ENCODE measurements around the gene EPB41L4B.

The EPB41L4B gene

GRCh38 chr9:109316207-109316640 is 4.6 kb downstream of the EPB41L4B start:
- peaks cover 11% of the 10 kb centered on the region for H3K4me1 Mint-ChIP-seq
- ATAC-seq (ENCODE audit: low read depth) (no peak), DNase-seq (ENCODE audit: low spot score in 2 of 2) (no peak)
- H3K27me3 Mint-ChIP-seq, result peaks cover 38% of the 10 kb centered on the region
- no peaks in the 10 kb centered on the region for H3K9me3 Mint-ChIP-seq
- H3K4me3 Mint-ChIP-seq, result no peak overlapping the region
- no peaks in the 10 kb centered on the region for H3K36me3 Mint-ChIP-seq
- no peak overlapping the region for H3K27ac Mint-ChIP-seq

GRCh38 chr9:109315480-109316206 is 5.2 kb downstream of the EPB41L4B start:
- Mint-ChIP-seq H3K4me3 (no peak overlapping the region), H3K4me1 (peaks cover 8% of the 10 kb centered on the region), H3K36me3 (no peaks in the 10 kb centered on the region), H3K27ac (no peak overlapping the region), H3K9me3 (no peaks in the 10 kb centered on the region), H3K27me3 (peaks cover 38% of the 10 kb centered on the region)
- DNase-seq (ENCODE audit: low spot score in 2 of 2) (no peak), ATAC-seq (ENCODE audit: low read depth) (no peak)

- no peaks in the 10 kb centered on the region for H3K36me3 Mint-ChIP-seq
Observed at GRCh38 chr9:109314011-109314531, 6.8 kb downstream of the EPB41L4B start.

GRCh38 chr9:109313351-109313750 is 7.5 kb downstream of the EPB41L4B start:
- no peaks in the 10 kb centered on the region for H3K36me3 Mint-ChIP-seq
- peaks cover 37% of the 10 kb centered on the region for H3K27me3 Mint-ChIP-seq
- peaks cover 8% of the 10 kb centered on the region for H3K4me1 Mint-ChIP-seq
- no peak overlapping the region for H3K4me3 Mint-ChIP-seq
- H3K9me3 Mint-ChIP-seq, result no peaks in the 10 kb centered on the region
- H3K27ac Mint-ChIP-seq, result no peak overlapping the region
- ATAC-seq (ENCODE audit: low read depth) (no peak), DNase-seq (ENCODE audit: low spot score in 2 of 2) (no peak)

More at GRCh38 chr9:109314011-109314531, 6.8 kb downstream of the EPB41L4B start:
- Mint-ChIP-seq H3K27me3 (peaks cover 39% of the 10 kb centered on the region), H3K4me3 (no peak overlapping the region), H3K27ac (no peak overlapping the region), H3K9me3 (no peaks in the 10 kb centered on the region), H3K4me1 (peaks cover 8% of the 10 kb centered on the region)
- ATAC-seq (ENCODE audit: low read depth) (no peak), DNase-seq (ENCODE audit: low spot score in 2 of 2) (no peak)

- H3K36me3 Mint-ChIP-seq, result no peaks in the 10 kb centered on the region
- ATAC-seq (ENCODE audit: low read depth) (no peak), DNase-seq (ENCODE audit: low spot score in 2 of 2) (no peak)
- H3K4me1 Mint-ChIP-seq, result peaks cover 8% of the 10 kb centered on the region
- no peaks in the 10 kb centered on the region for H3K9me3 Mint-ChIP-seq
- peaks cover 39% of the 10 kb centered on the region for H3K27me3 Mint-ChIP-seq
- H3K4me3 Mint-ChIP-seq, result no peak overlapping the region
- no peak overlapping the region for H3K27ac Mint-ChIP-seq
Observed at GRCh38 chr9:109312783-109313182, 8.1 kb downstream of the EPB41L4B start.

GRCh38 chr9:109311731-109312130 is 9.1 kb downstream of the EPB41L4B start:
- peak overlapping the region; percentile 16 for H3K27ac Mint-ChIP-seq
- ATAC-seq (ENCODE audit: low read depth), result peak; percentile 91
- no peaks in the 10 kb centered on the region for H3K36me3 Mint-ChIP-seq
- H3K27me3 Mint-ChIP-seq, result peaks cover 29% of the 10 kb centered on the region
- H3K4me3 Mint-ChIP-seq, result no peak overlapping the region
- H3K4me1 Mint-ChIP-seq, result peaks cover 8% of the 10 kb centered on the region
- no peaks in the 10 kb centered on the region for H3K9me3 Mint-ChIP-seq
- no peak for DNase-seq (ENCODE audit: low spot score in 2 of 2)

GRCh38 chr9:109311286-109311685 is 9.6 kb downstream of the EPB41L4B start:
- DNase-seq (ENCODE audit: low spot score in 2 of 2) (no peak), ATAC-seq (ENCODE audit: low read depth) (no peak)
- Mint-ChIP-seq H3K9me3 (no peaks in the 10 kb centered on the region), H3K4me1 (peaks cover 8% of the 10 kb centered on the region), H3K36me3 (no peaks in the 10 kb centered on the region), H3K4me3 (no peak overlapping the region), H3K27me3 (peaks cover 27% of the 10 kb centered on the region), H3K27ac (peak overlapping the region; percentile 16)

GRCh38 chr9:109310486-109310901 is 10.4 kb downstream of the EPB41L4B start:
- no peak for ATAC-seq (ENCODE audit: low read depth)
- Mint-ChIP-seq H3K9me3 (no peaks in the 10 kb centered on the region), H3K4me1 (peaks cover 8% of the 10 kb centered on the region), H3K4me3 (no peak overlapping the region), H3K27ac (no peak overlapping the region), H3K27me3 (peaks cover 22% of the 10 kb centered on the region), H3K36me3 (no peaks in the 10 kb centered on the region)
- DNase-seq (ENCODE audit: low spot score in 2 of 2), result no peak

- no peaks in the 10 kb centered on the region for H3K9me3 Mint-ChIP-seq
- H3K27me3 Mint-ChIP-seq, result peaks cover 25% of the 10 kb centered on the region
- DNase-seq (ENCODE audit: low spot score in 2 of 2), result no peak
- peaks cover 8% of the 10 kb centered on the region for H3K4me1 Mint-ChIP-seq
- ATAC-seq (ENCODE audit: low read depth), result no peak
- H3K27ac Mint-ChIP-seq, result no peak overlapping the region
- no peak overlapping the region for H3K4me3 Mint-ChIP-seq
- no peaks in the 10 kb centered on the region for H3K36me3 Mint-ChIP-seq
Observed at GRCh38 chr9:109309282-109309681, 11.6 kb downstream of the EPB41L4B start.

GRCh38 chr9:109307380-109308240 is 13.2 kb downstream of the EPB41L4B start:
- H3K27ac Mint-ChIP-seq, result no peak overlapping the region
- ATAC-seq (ENCODE audit: low read depth) (no peak), DNase-seq (ENCODE audit: low spot score in 2 of 2) (no peak)
- H3K9me3 Mint-ChIP-seq, result no peaks in the 10 kb centered on the region
- H3K36me3 Mint-ChIP-seq, result no peaks in the 10 kb centered on the region
- peaks cover 25% of the 10 kb centered on the region for H3K27me3 Mint-ChIP-seq
- no peak overlapping the region for H3K4me3 Mint-ChIP-seq
- peaks cover 8% of the 10 kb centered on the region for H3K4me1 Mint-ChIP-seq

- no peak overlapping the region for H3K27ac Mint-ChIP-seq
- H3K4me3 Mint-ChIP-seq, result no peak overlapping the region
- H3K36me3 Mint-ChIP-seq, result no peaks in the 10 kb centered on the region
- DNase-seq (ENCODE audit: low spot score in 2 of 2) (no peak), ATAC-seq (ENCODE audit: low read depth) (no peak)
- H3K9me3 Mint-ChIP-seq, result no peaks in the 10 kb centered on the region
- peaks cover 22% of the 10 kb centered on the region for H3K27me3 Mint-ChIP-seq
- no peaks in the 10 kb centered on the region for H3K4me1 Mint-ChIP-seq
Observed at GRCh38 chr9:109305801-109306200, 15.1 kb downstream of the EPB41L4B start.

- Mint-ChIP-seq H3K27ac (no peak overlapping the region), H3K4me1 (no peaks in the 10 kb centered on the region), H3K9me3 (no peaks in the 10 kb centered on the region), H3K4me3 (no peak overlapping the region), H3K27me3 (peaks cover 18% of the 10 kb centered on the region), H3K36me3 (no peaks in the 10 kb centered on the region)
- DNase-seq (ENCODE audit: low spot score in 2 of 2) (no peak), ATAC-seq (ENCODE audit: low read depth) (no peak)
Observed at GRCh38 chr9:109304347-109304746, 16.5 kb downstream of the EPB41L4B start.

- Mint-ChIP-seq H3K27me3 (peaks cover 18% of the 10 kb centered on the region), H3K4me1 (no peaks in the 10 kb centered on the region), H3K4me3 (no peak overlapping the region), H3K36me3 (no peaks in the 10 kb centered on the region), H3K27ac (no peak overlapping the region), H3K9me3 (no peaks in the 10 kb centered on the region)
- ATAC-seq (ENCODE audit: low read depth) (no peak), DNase-seq (ENCODE audit: low spot score in 2 of 2) (no peak)
Observed at GRCh38 chr9:109303900-109304299, 17.0 kb downstream of the EPB41L4B start.

- no peaks in the 10 kb centered on the region for H3K9me3 Mint-ChIP-seq
Observed at GRCh38 chr9:109302606-109303005, 18.3 kb downstream of the EPB41L4B start.

More at GRCh38 chr9:109302606-109303005, 18.3 kb downstream of the EPB41L4B start:
- Mint-ChIP-seq H3K36me3 (no peaks in the 10 kb centered on the region), H3K4me1 (no peaks in the 10 kb centered on the region), H3K27me3 (peaks cover 15% of the 10 kb centered on the region), H3K4me3 (no peak overlapping the region), H3K27ac (no peak overlapping the region)
- ATAC-seq (ENCODE audit: low read depth), result no peak
- no peak for DNase-seq (ENCODE audit: low spot score in 2 of 2)

All from memory B cell (primary cell).